ENCODE data around the gene PWWP2A. TPM values are rescaled to one million over a fixed set of nuclear protein-coding genes. Genes with fewer than 3 reads are reported as not detected.

PWWP2A gene
- total and polyA plus RNA-seq, 11 donors = 3.5 to 13.7 (median 10.1) TPM

DNA sequence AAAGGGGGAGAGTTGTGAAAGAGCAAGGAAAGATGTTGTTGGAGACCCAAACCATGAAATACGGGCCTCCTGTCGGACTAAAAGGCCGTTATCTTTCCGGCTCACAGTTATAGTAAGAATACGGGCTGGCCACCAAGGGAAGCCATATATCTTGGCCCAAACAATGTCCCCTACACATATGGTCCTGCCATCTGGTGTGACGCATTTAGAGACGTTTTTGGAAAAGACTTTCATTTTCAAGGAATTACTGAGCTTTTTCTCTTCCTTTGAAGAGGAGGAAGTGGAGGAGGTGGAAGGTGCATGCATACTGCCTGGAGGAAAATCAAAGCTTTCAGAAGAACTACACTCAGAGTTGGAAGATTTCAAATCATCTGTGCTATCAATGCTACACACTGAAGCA, 26.7 kb downstream of the PWWP2A start:
- ATAC-seq (no peak), DNase-seq (no peak)
- Histone ChIP-seq H3K9me3 (no peaks in the 10 kb centered on the region), H3K4me1 (peaks cover 0 to 33% (median 0%) of the 10 kb centered on the region in 12 donors), H3K27ac (no peak overlapping the region), H3K27me3 (no peaks in the 10 kb centered on the region), H3K4me3 (no peak overlapping the region), H3K36me3 (peaks cover 0 to 43% (median 28%) of the 10 kb centered on the region in 9 donors)
- TF ChIP-seq, protein P1, sequence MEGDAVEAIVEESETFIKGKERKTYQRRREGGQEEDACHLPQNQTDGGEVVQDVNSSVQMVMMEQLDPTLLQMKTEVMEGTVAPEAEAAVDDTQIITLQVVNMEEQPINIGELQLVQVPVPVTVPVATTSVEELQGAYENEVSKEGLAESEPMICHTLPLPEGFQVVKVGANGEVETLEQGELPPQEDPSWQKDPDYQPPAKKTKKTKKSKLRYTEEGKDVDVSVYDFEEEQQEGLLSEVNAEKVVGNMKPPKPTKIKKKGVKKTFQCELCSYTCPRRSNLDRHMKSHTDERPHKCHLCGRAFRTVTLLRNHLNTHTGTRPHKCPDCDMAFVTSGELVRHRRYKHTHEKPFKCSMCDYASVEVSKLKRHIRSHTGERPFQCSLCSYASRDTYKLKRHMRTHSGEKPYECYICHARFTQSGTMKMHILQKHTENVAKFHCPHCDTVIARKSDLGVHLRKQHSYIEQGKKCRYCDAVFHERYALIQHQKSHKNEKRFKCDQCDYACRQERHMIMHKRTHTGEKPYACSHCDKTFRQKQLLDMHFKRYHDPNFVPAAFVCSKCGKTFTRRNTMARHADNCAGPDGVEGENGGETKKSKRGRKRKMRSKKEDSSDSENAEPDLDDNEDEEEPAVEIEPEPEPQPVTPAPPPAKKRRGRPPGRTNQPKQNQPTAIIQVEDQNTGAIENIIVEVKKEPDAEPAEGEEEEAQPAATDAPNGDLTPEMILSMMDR (IDR thresholded peaks at IDR 0.05) = no peak
- TF ChIP-seq POLR2A (IDR thresholded peaks at IDR 0.05) = no peak
- intact Hi-C loops (cut with DNase I) = no loop called here
- WGBS, 4 donors = 84 to 91% (median 86%) methylated on average over 7 of the region's 7 CpGs

DNA sequence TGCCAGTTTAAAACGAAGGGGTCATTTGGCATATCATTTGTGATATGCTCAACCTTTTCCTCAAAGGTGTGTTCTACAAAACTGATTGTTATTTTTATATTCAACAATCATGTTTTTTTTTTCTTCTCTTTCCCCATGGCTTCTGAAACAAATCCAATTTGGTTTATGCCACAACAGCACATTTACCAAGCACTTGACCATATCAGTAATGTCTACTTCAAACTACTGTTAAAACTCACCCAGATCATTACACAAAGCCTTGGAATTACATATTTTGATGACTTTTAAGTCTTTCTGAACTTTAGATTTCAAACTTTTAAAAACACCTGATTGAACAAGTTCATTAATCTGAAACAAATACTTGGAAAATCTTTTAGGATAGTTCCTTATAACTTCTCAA, 29.2 kb downstream of the PWWP2A start:
- peaks cover 0 to 33% (median 0%) of the 10 kb centered on the region in 12 donors for H3K4me1 ChIP-seq
- 57 to 82% (median 70%) methylated on average over 1 of the region's 1 CpG for WGBS, 4 donors
- intact Hi-C loops (cut with DNase I) = no loop called here
- H3K27me3 ChIP-seq = no peaks in the 10 kb centered on the region
- no peak overlapping the region for H3K4me3 ChIP-seq
- ATAC-seq = no peak
- H3K27ac ChIP-seq = no peak overlapping the region
- DNase-seq = no peak
- peaks cover 0 to 36% (median 20%) of the 10 kb centered on the region in 9 donors for H3K36me3 ChIP-seq
- H3K9me3 ChIP-seq = no peaks in the 10 kb centered on the region
- TF ChIP-seq, protein P1 (IDR thresholded peaks at IDR 0.05) = no peak
- no peak for TF ChIP-seq POLR2A (IDR thresholded peaks at IDR 0.05)

DNA sequence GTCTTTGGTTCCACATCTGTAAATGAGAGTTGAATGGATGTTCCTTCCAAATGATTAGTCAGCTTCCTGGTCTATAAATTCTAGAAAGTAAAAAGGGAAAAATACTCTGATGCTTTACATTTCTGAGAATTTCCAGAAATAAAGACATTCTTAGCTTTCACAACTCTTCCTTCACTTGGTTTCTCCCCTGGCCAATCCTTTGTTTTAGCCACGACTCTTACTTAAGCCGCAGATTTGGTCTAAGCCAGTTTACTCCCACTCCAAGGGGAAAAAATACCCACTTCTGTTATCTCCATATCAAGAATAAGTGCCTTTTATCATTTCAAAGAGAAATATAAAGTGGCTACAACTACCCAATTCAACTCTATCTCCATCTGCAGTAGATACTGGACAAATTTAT, 29.7 kb downstream of the PWWP2A start:
- peaks cover 0 to 33% (median 0%) of the 10 kb centered on the region in 12 donors for H3K4me1 ChIP-seq
- no peaks in the 10 kb centered on the region for H3K9me3 ChIP-seq
- H3K4me3 ChIP-seq = no peak overlapping the region
- intact Hi-C loops (cut with DNase I) = no loop called here
- DNase-seq (no peak), ATAC-seq (no peak)
- 77 to 84% (median 80%) methylated on average over 2 of the region's 2 CpGs for WGBS, 4 donors
- no peaks in the 10 kb centered on the region for H3K27me3 ChIP-seq
- H3K36me3 ChIP-seq = peaks cover 0 to 36% (median 20%) of the 10 kb centered on the region in 9 donors
- no peak overlapping the region for H3K27ac ChIP-seq
- no peak for TF ChIP-seq POLR2A (IDR thresholded peaks at IDR 0.05)
- TF ChIP-seq, protein P1 (IDR thresholded peaks at IDR 0.05) = no peak

DNA sequence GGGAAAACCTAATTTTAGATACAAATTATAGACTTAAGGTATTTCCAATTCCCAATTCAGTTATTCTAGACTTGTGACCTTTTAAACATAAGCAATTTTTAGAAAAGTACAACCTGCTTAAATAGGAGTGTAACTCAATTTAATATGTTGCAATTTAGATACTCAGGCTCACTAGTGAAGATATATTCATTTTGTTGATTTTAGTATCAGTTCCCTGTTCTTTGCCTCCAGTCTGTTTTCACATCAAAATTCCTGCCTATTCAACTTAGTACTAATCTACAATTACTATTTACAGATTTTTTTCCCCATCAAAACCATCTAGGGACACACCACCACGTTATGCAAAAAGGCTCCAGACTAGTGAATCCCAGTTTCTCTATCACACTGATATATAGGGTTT, 30.4 kb downstream of the PWWP2A start:
- H3K36me3 ChIP-seq = peaks cover 0 to 30% (median 19%) of the 10 kb centered on the region in 9 donors
- DNase-seq (no peak), ATAC-seq (no peak)
- no peaks in the 10 kb centered on the region for H3K27me3 ChIP-seq
- no peaks in the 10 kb centered on the region for H3K9me3 ChIP-seq
- H3K4me1 ChIP-seq = peaks cover 0 to 33% (median 0%) of the 10 kb centered on the region in 12 donors
- WGBS, 4 donors = 87 to 91% (median 88%) methylated on average over 1 of the region's 1 CpG
- H3K4me3 ChIP-seq = no peak overlapping the region
- intact Hi-C loops (cut with DNase I) = no loop called here
- H3K27ac ChIP-seq = no peak overlapping the region
- TF ChIP-seq POLR2A (IDR thresholded peaks at IDR 0.05) = no peak
- TF ChIP-seq, protein P1 (IDR thresholded peaks at IDR 0.05) = no peak

All from heart left ventricle (tissue), 16 donors.